Non-pigmented ciliary epithelial cell (primary cell): ENCODE data around the gene DAG1.

ENCODE experiments used
- DNase-seq: peaks from one replicate; pipeline ENCODE4 v3.0.0-alpha.2; 2010; ENCODE audit warnings: low read depth

The DAG1 gene

DNA sequence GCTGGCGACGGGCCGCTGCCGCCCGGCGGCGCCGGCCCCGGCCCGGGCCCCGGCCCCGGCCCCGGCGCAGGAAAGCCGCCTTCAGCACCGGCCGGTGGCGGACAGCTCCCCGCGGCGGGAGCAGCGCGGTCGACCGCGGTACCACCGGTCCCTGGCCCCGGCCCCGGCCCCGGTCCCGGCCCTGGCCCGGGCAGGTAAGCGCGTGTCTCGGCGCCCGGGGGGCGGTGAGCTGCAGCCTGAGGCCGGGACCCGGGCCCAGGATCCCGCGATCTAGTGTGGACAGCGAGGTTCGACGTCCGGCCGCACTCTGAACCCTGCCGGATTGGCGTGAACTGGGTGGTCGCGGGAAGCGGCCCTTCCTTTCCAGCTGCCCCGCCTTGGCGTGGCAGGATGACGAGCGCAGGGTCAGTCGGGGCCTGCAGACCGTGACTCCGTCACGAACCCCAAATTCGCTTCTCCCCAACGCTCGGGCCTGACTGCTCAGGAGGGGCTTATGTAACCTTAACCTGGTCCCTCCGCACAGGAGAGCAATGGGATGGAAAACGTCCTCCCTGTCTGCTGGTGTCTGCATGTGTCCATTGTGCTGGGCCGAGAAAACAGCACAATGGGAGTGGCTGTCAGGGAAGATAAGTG lies 84.7 kb downstream of the DAG1 start:
- DNase-seq, result no peak

- no peak for DNase-seq
Measured at GRCh38 chr3:49556500-49557275, 86.6 kb downstream of the DAG1 start.

DNA sequence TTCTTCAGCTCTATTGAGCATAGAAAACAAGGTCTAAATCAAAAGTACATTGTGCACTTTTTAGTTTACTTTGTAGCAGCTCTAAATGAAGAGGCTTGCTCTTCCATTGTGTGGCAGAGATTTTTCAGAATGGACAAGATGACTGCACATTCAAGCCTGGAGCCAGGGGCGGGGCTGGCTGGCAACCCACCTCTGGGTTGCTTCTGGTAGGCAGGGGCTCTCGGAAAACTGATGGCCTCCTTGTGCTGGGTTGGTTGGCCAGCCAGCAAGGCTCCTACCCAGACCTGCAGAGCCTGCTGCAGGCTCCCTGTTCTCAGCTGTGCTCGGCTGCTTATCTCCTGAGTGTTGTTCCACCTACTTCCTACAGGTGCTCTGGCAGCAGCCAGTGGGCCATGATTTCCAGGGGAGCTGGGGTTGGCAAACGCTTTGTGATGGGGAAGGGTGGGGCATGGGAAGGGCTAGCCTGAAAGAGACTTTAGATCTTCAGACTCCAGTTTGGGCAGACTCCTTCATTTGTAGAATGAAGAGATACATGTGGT lies 93.0 kb downstream of the DAG1 start:
- no peak for DNase-seq

DNA sequence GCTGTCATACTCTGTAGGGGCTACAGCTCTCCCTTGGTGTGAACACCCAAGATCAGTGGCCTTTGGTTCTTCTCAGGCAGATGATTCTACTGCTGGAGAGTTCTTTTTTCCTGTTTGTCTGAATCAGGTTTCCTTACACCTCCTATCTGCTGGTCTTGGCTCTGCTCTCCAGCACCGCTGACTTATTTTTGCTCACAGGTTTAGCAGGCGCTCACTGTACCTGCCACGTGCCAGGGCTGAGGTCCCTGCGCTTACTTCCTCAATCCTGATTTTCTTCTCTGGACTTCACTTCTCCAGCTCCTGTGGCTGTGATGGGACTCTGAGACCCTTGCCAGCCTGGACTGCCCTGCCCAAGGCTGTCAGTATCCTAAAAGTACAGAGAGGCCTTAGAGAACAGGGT lies 93.7 kb downstream of the DAG1 start:
- DNase-seq, result no peak

DNA sequence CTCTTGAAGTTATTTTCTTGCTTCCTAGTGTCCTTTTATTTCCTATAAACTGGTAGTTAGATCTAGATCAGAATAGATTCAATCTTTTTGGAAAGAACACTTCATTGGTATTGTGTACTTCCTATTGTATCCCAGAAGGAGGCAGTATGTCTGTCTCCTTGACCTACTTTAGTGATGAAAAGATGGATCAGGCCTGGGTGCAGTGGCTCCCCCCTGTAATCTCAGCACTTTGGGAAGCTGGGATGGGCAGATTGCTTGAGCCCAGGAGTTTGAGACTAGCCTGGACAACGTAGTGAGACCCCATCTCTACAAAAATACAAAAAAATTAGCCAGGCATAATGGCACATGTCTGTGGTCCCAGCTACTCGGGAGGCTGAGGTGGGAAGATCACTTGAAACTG lies 96.2 kb downstream of the DAG1 start:
- DNase-seq, result no peak

- no peak for DNase-seq
Measured at GRCh38 chr3:49567406-49567805, 97.3 kb downstream of the DAG1 start.

DNA sequence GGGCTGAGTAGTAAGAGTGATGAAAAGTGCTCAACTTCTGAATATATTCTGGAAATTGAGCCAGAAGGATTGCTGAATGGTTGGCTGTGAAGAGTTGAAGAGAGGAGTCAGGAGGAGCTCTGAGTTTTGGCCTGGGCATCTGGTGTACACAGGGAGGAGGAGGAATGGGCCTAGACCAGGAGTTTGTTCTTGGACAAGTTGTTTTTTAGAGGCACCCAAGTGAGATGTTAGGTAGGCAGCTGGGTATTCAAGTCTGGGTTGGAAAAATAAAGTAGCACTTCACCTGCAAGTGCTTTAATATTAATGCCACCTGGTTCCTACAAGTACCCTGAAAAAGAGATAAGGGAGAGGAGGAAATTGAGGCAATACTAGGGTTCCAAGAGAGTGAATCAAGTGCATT lies 98.9 kb downstream of the DAG1 start:
- DNase-seq, result no peak

- DNase-seq, result no peak
Measured at GRCh38 chr3:49570028-49570654, 100.1 kb downstream of the DAG1 start.

- no peak for DNase-seq
Measured at GRCh38 chr3:49582177-49582576, 112.1 kb downstream of the DAG1 start.
